Measurements from ENCODE around the gene PPM1L.
"Not testable (repeated sequence)": the region's sequence is repeated elsewhere in the genome, so short reads cannot be mapped to it uniquely, and the experiment has no call there.

Gene PPM1L

GRCh38 chr3:160992712-160993111 is 236.7 kb downstream of the PPM1L start:
- no peak for DNase-seq

GRCh38 chr3:160996811-160997210 is 240.8 kb downstream of the PPM1L start:
- no peak for DNase-seq

GRCh38 chr3:160998581-160998980 is 242.6 kb downstream of the PPM1L start:
- no peak for DNase-seq

GRCh38 chr3:160999274-160999673 is 243.2 kb downstream of the PPM1L start:
- no peak for DNase-seq

- no peak for DNase-seq
Measured at GRCh38 chr3:161008086-161008485, 252.1 kb downstream of the PPM1L start.

GRCh38 chr3:161010151-161010550 is 254.1 kb downstream of the PPM1L start:
- not testable (repeated sequence) for DNase-seq

GRCh38 chr3:161014843-161015749 is 259.1 kb downstream of the PPM1L start:
- no peak for DNase-seq

GRCh38 chr3:161016417-161017313 is 260.6 kb downstream of the PPM1L start:
- peak; percentile 15 for DNase-seq

GRCh38 chr3:161017971-161018370 is 261.9 kb downstream of the PPM1L start:
- DNase-seq, result no peak

- DNase-seq, result no peak
Measured at GRCh38 chr3:161020256-161020655, 264.2 kb downstream of the PPM1L start.

- DNase-seq, result no peak
Measured at GRCh38 chr3:161025911-161026310, 269.9 kb downstream of the PPM1L start.

- no peak for DNase-seq
Measured at GRCh38 chr3:161026612-161027510, 270.8 kb downstream of the PPM1L start.

GRCh38 chr3:161028555-161029153 is 272.6 kb downstream of the PPM1L start:
- DNase-seq, result no peak

- no peak for DNase-seq
Measured at GRCh38 chr3:161031134-161031533, 275.1 kb downstream of the PPM1L start.

GRCh38 chr3:161034913-161035550 is 279.0 kb downstream of the PPM1L start:
- not testable (repeated sequence) for DNase-seq

- DNase-seq, result peak; percentile 59
Measured at GRCh38 chr3:161035711-161036110, 279.7 kb downstream of the PPM1L start.

- DNase-seq, result no peak
Measured at GRCh38 chr3:161038725-161039124, 282.7 kb downstream of the PPM1L start.

GRCh38 chr3:161042023-161042501 is 286.0 kb downstream of the PPM1L start:
- peak; percentile 12 for DNase-seq

- no peak for DNase-seq
Measured at GRCh38 chr3:161043336-161044035, 287.5 kb downstream of the PPM1L start.

GRCh38 chr3:161049683-161050248 is 293.7 kb downstream of the PPM1L start:
- no peak for DNase-seq
